K562 (cell line): Measurements from ENCODE around the gene CCNJL. TPM values are rescaled to one million over a fixed set of nuclear protein-coding genes. Genes with fewer than 3 reads are reported as not detected.

Experiments used
- ATAC-seq: fragments of 200-7000 bp; cut with Tn5 transposase; 3 replicates; pipeline ENCODE4 v1.9.1; 2020; ENCODE audit warnings: moderate library complexity
- BruUV-seq: library from RNA; stranded (reverse); fragments of 400-500 nt; replicated peaks from 2 replicates; lab custom pipeline; 2021; lab: Mats Ljungman, UMichigan
- CTCF ChIA-PET: fragments of 300-600 bp; formaldehyde crosslinking; extraction: SDS; loops from one replicate; lab custom pipeline; 2021; ENCODE audit warnings: low intra/inter-chr PET ratio; lab: Yijun Ruan, JAX
- POLR2A ChIA-PET: fragments of 300-600, 350-650 bp; sonication (Branson Sonifier 250); formaldehyde crosslinking; extraction: SDS; loops from one replicate; lab custom pipeline; 2021; ENCODE audit warnings: antibody characterized with exemption, inconsistent platforms; lab: Yijun Ruan, JAX
- DNase-seq, 4 experiments: peaks; one replicate each; pipeline versions ENCODE4 v3.0.0 to v3.0.0-alpha.2; 2011 to 2018; ENCODE audit warnings: low spot score in 3 of 4, mixed read lengths in 3 of 4; ENCODE audit errors: extremely low read depth in 1 of 4
- FAIRE-seq: peaks from 2 replicates; lab custom pipeline; 2011; peaks lifted over from hg19 to GRCh38; lab: Jason Lieb, UNC
- H2AFZ ChIP-seq: 2 replicates; pipeline ENCODE4 v1.6.0; 2011; ENCODE audit warnings: low read depth, low read length, control low read depth, inconsistent platforms
- H3K27ac ChIP-seq: fragments of 200-600 bp; 3 replicates; pipeline ENCODE4 v1.8.0; 2011; ENCODE audit warnings: low read depth, mild to moderate bottlenecking, control low read depth, inconsistent platforms, low read length, moderate library complexity, mixed read lengths; ENCODE audit errors: extremely low read depth
- H3K27me3 ChIP-seq, 2 experiments: fragments of 300-600 bp in 1 of 2; 2 replicates in 1 of 2; 3 replicates in 1 of 2; pipeline versions ENCODE4 v1.6.0 to v1.8.0; 2011; ENCODE audit warnings: inconsistent platforms in 2 of 2, low read length in 2 of 2, mild to moderate bottlenecking in 1 of 2, mixed read lengths in 1 of 2, moderate library complexity in 1 of 2; ENCODE audit not compliant: control insufficient read depth in 2 of 2, insufficient read depth in 2 of 2
- H3K36me3 ChIP-seq: fragments of 300-600 bp; 3 replicates; pipeline ENCODE4 v1.8.0; 2011; ENCODE audit warnings: mild to moderate bottlenecking, low read length, inconsistent platforms; ENCODE audit not compliant: control insufficient read depth, insufficient read depth
- H3K4me1 ChIP-seq, 2 experiments: fragments of 200-600 bp in 1 of 2; replicated peaks in 1 of 2; 2 replicates in 1 of 2; 3 replicates in 1 of 2; pipeline versions ENCODE4 v1.5.1 to v1.8.0; 2011; ENCODE audit warnings: inconsistent platforms in 2 of 2, low read length in 2 of 2, mild to moderate bottlenecking in 1 of 2, mixed read lengths in 1 of 2, moderate library complexity in 1 of 2; ENCODE audit not compliant: control insufficient read depth in 2 of 2, insufficient read depth in 2 of 2
- H3K4me2 ChIP-seq: 2 replicates; pipeline ENCODE4 v1.6.1; 2011; ENCODE audit warnings: low read length, control low read depth, inconsistent platforms, mixed read lengths; ENCODE audit not compliant: insufficient read depth
- H3K4me3 ChIP-seq: fragments of 200-600 bp; sonication (generic), shearing (Covaris generic); 2 replicates; pipeline ENCODE4 v1.5.1; 2016; ENCODE audit warnings: control low read depth, inconsistent platforms
- H3K79me2 ChIP-seq: fragments of 200-600 bp; 3 replicates; pipeline ENCODE4 v1.8.0; 2011; ENCODE audit warnings: low read length, inconsistent platforms; ENCODE audit not compliant: control insufficient read depth, insufficient read depth
- H3K9ac ChIP-seq, 2 experiments: 2 replicates each; pipeline versions ENCODE4 v1.6.0 to v1.6.1; 2011; ENCODE audit warnings: low read depth in 2 of 2, low read length in 2 of 2, control low read depth in 1 of 2, inconsistent platforms in 1 of 2, mild to moderate bottlenecking in 1 of 2, mixed read lengths in 1 of 2; ENCODE audit not compliant: insufficient read depth in 1 of 2
- H3K9me1 ChIP-seq: one replicate; pipeline ENCODE4 v1.6.0; 2011; ENCODE audit warnings: inconsistent platforms, mild to moderate bottlenecking, low read length, moderate library complexity; ENCODE audit not compliant: control insufficient read depth, insufficient read depth
- H3K9me3 ChIP-seq: replicated peaks from 2 replicates; pipeline ENCODE4 v1.5.1; 2011; ENCODE audit warnings: low read depth, low read length, inconsistent platforms; ENCODE audit not compliant: control insufficient read depth, insufficient read depth
- H4K20me1 ChIP-seq: replicated peaks from 2 replicates; pipeline ENCODE4 v1.6.1; 2011; ENCODE audit warnings: low read length, inconsistent platforms, mixed read lengths; ENCODE audit not compliant: control insufficient read depth, insufficient read depth
- ARID1B ChIP-seq: fragments of 450-650 bp; IDR thresholded peaks from 2 replicates; pipeline ENCODE4 v1.6.1; 2016; ENCODE audit warnings: antibody characterized with exemption, mild to moderate bottlenecking, inconsistent platforms
- CHD4 ChIP-seq: fragments of 200-600 bp; sonication (generic); IDR thresholded peaks from 3 replicates; pipeline ENCODE4 v1.6.1; 2012; ENCODE audit warnings: low read depth, mild to moderate bottlenecking, mixed read lengths, low read length, inconsistent platforms; ENCODE audit not compliant: insufficient read depth, insufficient replicate concordance, poor library complexity, severe bottlenecking
- ETV1 ChIP-seq: fragments of 450-650 bp; conservative IDR thresholded peaks from 2 replicates; pipeline ENCODE4 v1.6.1; 2016; ENCODE audit warnings: missing genetic modification characterization, control low read depth, low read depth, missing compliant biosample characterization
- FOXJ3 ChIP-seq: sonication (generic); formaldehyde crosslinking; IDR thresholded peaks from 2 replicates; pipeline ENCODE4 v1.4.0; 2020; ENCODE audit warnings: mild to moderate bottlenecking, missing genetic modification reagents
- GTF3C2 ChIP-seq: IDR thresholded peaks from 3 replicates; pipeline ENCODE4 v1.6.1; 2011; ENCODE audit warnings: borderline replicate concordance, mild to moderate bottlenecking, moderate library complexity; ENCODE audit not compliant: insufficient read length; ENCODE audit errors: extremely low read depth
- MAFF ChIP-seq: IDR thresholded peaks from 2 replicates; pipeline ENCODE4 v1.6.1; 2012; ENCODE audit warnings: low read length, improper control_type of control experiment
- NCOA4 ChIP-seq: fragments of 450-650 bp; IDR thresholded peaks from 2 replicates; pipeline ENCODE4 v1.6.1; 2018; ENCODE audit warnings: mild to moderate bottlenecking; ENCODE audit not compliant: partially characterized antibody
- NONO ChIP-seq, 2 experiments: fragments of 200-400 bp in 1 of 2; fragments of 450-650 bp in 1 of 2; formaldehyde crosslinking in 1 of 2; IDR thresholded peaks; 2 replicates each; pipeline ENCODE4 v1.6.1; 2017; ENCODE audit warnings: low read depth in 2 of 2, mild to moderate bottlenecking in 2 of 2, moderate library complexity in 2 of 2, low read length in 1 of 2
- PPARD ChIP-seq: fragments of 250-450 bp; sonication (Bioruptor Pico); IDR thresholded peaks from 2 replicates; pipeline ENCODE4 v1.8.0; 2022; ENCODE audit warnings: inconsistent platforms, mild to moderate bottlenecking, moderate library complexity
- RFX1 ChIP-seq: fragments of 450-650 bp; IDR thresholded peaks from 2 replicates; pipeline ENCODE4 v1.6.1; 2016; ENCODE audit warnings: mild to moderate bottlenecking, moderate library complexity
- SOX6 ChIP-seq: fragments of 450-650 bp; IDR thresholded peaks from 2 replicates; pipeline ENCODE4 v1.6.1; 2014; ENCODE audit warnings: mild to moderate bottlenecking
- TEAD1 ChIP-seq, 2 experiments: fragments of 450-650 bp in 1 of 2; sonication (generic) in 1 of 2; formaldehyde crosslinking; IDR thresholded peaks; 2 replicates each; pipeline versions ENCODE4 v1.4.0 to v1.8.0; 2020 to 2022; ENCODE audit warnings: mild to moderate bottlenecking in 2 of 2, missing genetic modification reagents in 1 of 2
- ZBTB7A ChIP-seq: IDR thresholded peaks from 2 replicates; pipeline ENCODE4 v1.6.1; 2011; ENCODE audit warnings: low read depth, mild to moderate bottlenecking, low read length, moderate library complexity, borderline replicate concordance; ENCODE audit not compliant: control insufficient read depth
- ZC3H8 ChIP-seq: fragments of 450-650 bp; IDR thresholded peaks from 2 replicates; pipeline ENCODE4 v1.6.1; 2017
- ZFP91 ChIP-seq: sonication (generic); formaldehyde crosslinking; IDR thresholded peaks from 2 replicates; pipeline ENCODE4 v1.8.0; 2022; ENCODE audit warnings: mild to moderate bottlenecking, missing genetic modification reagents
- ZNF398 ChIP-seq: fragments of 250-450 bp; sonication (Bioruptor Pico); IDR thresholded peaks from 2 replicates; pipeline ENCODE4 v1.8.0; 2021; ENCODE audit warnings: moderate library complexity, mild to moderate bottlenecking, inconsistent platforms
- WGBS: fragments of 100-300 bp; shearing (Covaris generic); methylation state at CpG from one replicate; pipeline ENCODE4 v1.1.6; 2016; ENCODE audit warnings: low coverage, mixed read lengths; ENCODE audit not compliant: insufficient coverage; ENCODE audit errors: missing lambda C conversion rate; 5-methylcytosine and 5-hydroxymethylcytosine counted together
- in situ Hi-C: fragments of 300-500 bp; cut with MboI; formaldehyde crosslinking; loops from 4 replicates; pipeline ENCODE4 v1.15.0; 2018; ENCODE audit warnings: inconsistent platforms, mixed read lengths
- intact Hi-C: fragments of 100-400 bp; cut with micrococcal nuclease; formaldehyde crosslinking; loops from 2 replicates; pipeline ENCODE4 v1.14.2; 2022
- polyA plus RNA-seq, 8 experiments: library from polyadenylated mRNA; depleted of rRNA in 4 of 8; stranded (reverse) in 5 of 8; unstranded in 3 of 8; fragments of >200 nt; fragmentation: Nextera tagmentation in 2 of 8; fragmentation: Illumina TruSeq in 1 of 8; extraction: Ambion mirVana in 2 of 8; extraction: Trizol in 1 of 8; gene quantifications; 2 replicates each; pipeline versions ENCODE4 v1.2.1 to v1.2.3, GENCODE V29; 2011 to 2014; ENCODE audit warnings: inconsistent platforms in 1 of 8, missing spikeins in 1 of 8
- total RNA-seq, 7 experiments: library from RNA; depleted of rRNA in 6 of 7; stranded (reverse); fragments of >200 nt in 6 of 7; fragmentation: Illumina TruSeq in 2 of 7; extraction: Trizol in 2 of 7; gene quantifications; 2 replicates each; pipeline versions ENCODE4 v1.2.1 to v1.2.3, GENCODE V29; 2011 to 2021; ENCODE audit warnings: low replicate concordance in 1 of 7

Gene CCNJL
- total and polyA plus RNA-seq, 9 of the 15 experiments (the other 6 are each of a cell fraction or from before 2014, with no cell fraction given) = 0.04 TPM; not detected in 8

- BruUV-seq = no TSS peak
- no peak overlapping the region for H2AFZ ChIP-seq
- H3K4me2 ChIP-seq = no peak overlapping the region
- no peak overlapping the region for H3K4me3 ChIP-seq
- intact Hi-C loops = loop anchor here (5.0 kb wide), 1 partner anchor 43 kb away; no protein-coding TSS in a partner anchor
- in situ Hi-C loops = no loop called here
- no peaks in the 10 kb centered on the region for H4K20me1 ChIP-seq
- H3K9ac ChIP-seq = no peak overlapping the region
- FAIRE-seq = no peak
- ChIA-PET POLR2A (interaction anchor here (0.6 to 1.0 kb wide), 3 partner anchors 12 to 39 kb away, joined by 3 to 4 read pairs (median 3); no protein-coding TSS in a partner anchor), CTCF (no interaction called here)
- H3K36me3 ChIP-seq = no peaks in the 10 kb centered on the region
- H3K27ac ChIP-seq = no peak overlapping the region
- no peaks in the 10 kb centered on the region for H3K9me3 ChIP-seq
- no peaks in the 10 kb centered on the region for H3K9me1 ChIP-seq
- no peak for ATAC-seq
- WGBS = 0% methylated on average over 2 of the region's 2 CpGs
- DNase-seq = no peak
- H3K4me1 ChIP-seq = peaks cover 0 to 7% of the 10 kb centered on the region in 2 experiments; a peak in 1 of 5 replicates
- no peaks in the 10 kb centered on the region for H3K79me2 ChIP-seq
- H3K27me3 ChIP-seq = peaks cover 25 to 46% of the 10 kb centered on the region in 2 experiments; a peak in 4 of 5 replicates
- TF ChIP-seq GTF3C2 (no peak), CHD4 (no peak), NCOA4 (no peak), ZC3H8 (no peak), MAFF (no peak), ARID1B (no peak), ETV1 (no peak), FOXJ3 (no peak), NONO (IDR thresholded peaks at IDR 0.05; ENCODE audit: low read depth in 2 of 2, low read length in 1 of 2) (no peak), SOX6 (no peak), TEAD1 (CRISPR knock-in tag; IDR thresholded peaks at IDR 0.05) (no peak), ZFP91 (CRISPR knock-in tag) (no peak), ZNF398 (CRISPR knock-in tag) (no peak), ZBTB7A (no peak), RFX1 (no peak), PPARD (no peak)
These were observed 27.0 kb downstream of the CCNJL start for GRCh38 chr5:160285316-160285715.
